Brain pericyte (primary cell): ENCODE measurements around the gene ALS2CL.

ENCODE experiments used
- DNase-seq: peaks from one replicate; pipeline ENCODE4 v3.0.0-alpha.2; 2012; ENCODE audit warnings: low read depth, low spot score

The ALS2CL gene

DNA sequence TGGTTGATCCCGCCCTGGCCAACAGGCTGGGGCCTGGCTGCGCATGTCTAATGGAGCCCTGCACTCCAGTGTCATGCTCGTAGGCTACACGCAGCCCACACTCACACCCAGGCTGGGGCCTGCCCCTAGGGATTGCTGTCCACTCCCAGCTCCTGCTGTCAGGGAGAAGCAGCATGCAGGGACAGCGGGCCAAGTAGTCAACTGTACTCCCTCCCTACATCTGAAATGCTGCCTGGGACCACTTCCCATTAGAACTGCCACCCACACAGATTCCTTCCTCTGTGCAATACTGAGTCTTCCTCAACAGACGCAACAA is 16.1 kb downstream of the ALS2CL start:
- DNase-seq, result no peak

DNA sequence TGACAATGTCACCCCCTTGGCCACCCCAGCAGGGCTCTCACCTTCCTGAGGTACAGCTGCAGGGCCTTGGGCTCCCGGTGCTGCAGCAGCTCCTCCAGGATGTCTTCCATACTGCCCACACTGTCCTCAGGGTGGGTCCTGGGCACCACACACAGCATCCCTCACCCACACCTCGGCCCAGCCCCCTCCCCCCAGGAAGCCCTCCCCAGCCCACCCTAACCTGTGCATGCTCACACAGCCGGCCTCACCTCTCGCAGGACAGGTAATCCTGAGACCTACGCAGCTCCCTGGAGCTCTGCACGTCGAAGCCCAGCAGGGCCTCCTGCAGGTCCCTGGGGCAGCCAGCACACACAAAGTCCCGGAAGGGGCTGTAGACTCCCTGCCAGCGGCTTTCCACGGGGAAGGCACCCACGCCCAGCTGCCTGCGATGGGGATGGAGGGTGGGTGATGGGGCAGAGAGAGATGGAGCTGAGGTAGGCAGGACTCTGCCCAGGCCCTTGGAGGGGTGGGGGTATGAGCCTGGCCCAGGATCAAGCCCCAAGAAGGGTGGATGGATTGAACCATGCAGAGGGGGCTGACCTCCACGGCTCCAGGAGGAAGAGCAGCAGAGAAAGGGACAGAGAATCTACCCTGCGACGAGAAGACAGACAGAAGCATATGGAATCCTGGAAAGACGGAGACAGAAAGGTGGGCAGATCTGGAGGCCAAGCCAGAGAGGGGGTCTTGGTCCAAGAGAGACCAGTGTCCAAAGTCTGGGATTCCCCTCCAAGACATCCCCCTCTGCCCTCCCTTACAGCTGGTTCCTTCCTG is 16.7 kb downstream of the ALS2CL start:
- DNase-seq, result no peak

DNA sequence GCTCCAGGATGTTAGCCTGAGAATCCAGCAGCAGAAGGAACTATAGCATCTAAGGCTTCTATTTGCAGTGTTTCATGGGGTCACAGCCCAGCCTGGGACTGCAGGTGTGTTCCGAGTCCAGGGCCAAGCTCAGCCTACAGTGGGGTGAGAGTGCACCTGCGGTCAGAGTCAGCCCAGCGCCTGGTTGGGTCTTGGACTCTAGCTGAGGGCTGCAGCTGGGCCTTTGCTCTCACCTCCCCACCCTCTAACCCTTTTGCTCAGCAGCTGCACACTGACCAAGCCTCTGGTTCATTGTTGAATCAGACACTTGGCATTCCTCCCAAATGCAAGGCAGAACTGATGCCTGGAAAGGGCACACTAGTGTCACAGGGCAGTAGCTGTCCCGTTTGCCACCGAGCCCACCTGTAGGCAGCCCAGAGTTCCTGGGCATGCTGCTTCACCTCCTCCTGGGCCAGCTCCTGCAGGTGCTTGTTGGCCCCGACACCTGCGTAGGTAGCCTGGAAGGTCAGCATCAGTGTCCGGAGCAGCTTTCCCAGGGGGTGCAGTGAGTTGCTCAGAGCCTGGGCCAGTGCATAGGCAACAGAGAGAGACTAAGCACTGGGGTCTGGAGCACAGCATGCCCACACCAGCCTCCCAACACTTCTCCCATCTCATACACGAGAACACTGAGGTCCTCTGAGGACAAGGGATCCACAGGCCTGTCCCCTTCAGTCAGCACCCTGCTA is 17.5 kb downstream of the ALS2CL start:
- DNase-seq, result no peak

DNA sequence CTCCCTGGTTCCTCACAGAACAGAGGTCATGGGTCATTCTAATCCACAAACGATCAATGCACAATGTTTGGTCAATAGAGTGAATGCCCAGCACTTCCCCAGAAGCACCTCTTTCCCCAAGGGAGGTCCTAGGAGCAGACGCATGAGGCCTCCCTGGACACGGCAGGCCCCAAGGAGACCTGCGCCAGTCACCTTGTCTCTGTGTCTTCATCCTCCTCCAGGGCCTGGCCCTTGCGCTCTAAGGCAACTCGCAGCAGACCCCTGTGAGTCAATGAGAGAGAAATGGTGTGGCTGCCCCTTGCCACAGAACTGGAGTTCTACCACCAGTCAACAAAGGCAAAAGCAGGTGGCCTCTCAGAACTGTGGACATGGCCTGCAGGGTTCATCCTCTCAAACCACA is 18.1 kb downstream of the ALS2CL start:
- no peak for DNase-seq

DNA sequence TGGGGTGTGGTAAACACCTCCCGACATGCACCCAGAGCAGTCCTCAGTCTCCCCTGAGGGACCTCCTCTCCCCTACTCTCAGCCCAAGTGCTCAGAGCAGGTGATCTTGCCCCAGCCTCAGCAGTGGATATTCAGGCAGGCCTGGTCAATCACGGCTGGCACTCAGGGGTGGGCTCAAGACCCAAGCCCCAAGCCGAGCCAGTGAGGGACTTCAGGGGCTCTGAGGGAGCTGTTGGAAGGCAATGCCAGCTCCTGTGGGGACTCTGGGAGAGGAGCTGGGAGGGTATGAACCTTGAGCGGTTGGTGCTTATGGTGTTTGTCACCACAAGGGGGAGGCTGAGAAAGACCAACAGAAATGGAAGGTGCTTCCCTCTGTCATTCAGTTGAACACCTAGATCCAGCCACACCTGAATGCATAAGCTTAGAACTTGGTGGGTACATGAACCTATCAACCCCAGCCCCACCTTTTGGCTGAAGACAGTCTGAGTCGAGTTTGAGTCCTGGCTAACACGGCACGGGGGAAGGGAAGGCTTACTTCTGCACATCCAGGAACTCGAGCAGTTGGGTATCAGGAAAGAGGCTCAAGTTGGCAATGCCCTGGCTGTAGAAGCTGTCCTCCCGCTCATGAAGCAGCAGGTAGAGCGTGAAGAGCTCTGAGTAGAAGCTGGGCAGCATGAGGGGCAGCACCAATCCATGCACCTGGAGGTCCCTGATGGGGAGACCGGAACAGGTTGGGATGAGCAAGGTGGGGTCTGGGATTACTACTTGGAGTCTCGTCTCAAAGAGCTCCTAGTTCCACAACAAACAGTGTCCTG is 19.2 kb downstream of the ALS2CL start:
- no peak for DNase-seq

DNA sequence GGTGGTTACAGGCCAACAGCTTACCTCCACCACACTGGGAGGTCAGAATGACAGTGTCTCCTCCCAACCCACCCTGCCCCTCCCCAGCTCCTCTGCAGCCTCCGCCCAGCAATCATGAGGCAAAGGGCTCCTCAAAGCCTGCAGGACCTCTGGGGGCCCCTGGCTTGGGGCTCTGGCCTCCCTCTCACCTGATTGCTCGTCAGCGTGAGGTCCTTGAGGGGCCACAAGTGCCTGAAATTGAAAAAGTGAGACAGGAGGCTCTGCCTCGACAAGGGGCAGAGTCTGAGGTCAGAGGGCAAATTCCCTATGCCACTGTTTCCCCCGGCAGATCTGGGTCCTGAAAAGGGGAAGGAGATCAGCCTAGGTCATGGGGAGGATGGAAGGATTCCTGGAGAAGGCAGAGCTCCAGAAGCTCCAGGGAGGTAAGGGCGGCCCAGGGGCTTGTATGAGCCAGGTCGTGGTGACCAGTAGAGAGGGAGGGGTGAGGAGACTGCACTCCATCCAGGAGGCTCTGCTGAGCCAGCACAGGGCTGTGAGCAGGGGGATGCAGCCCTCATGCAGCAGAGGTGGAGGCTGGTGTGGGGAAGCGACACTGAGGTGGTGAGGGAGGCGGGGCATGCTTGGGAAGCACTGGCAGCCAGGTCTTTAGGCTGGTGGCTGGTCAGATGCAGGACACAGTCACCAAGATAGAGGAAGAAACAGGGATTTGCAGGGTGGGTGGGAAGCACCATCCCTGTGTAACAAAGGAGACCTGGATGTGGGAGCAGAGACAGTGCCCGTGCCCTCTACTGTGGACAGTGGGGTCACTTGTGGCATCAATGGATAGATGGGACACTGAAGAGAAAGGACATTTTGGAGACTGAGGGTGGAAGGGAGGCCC is 20.1 kb downstream of the ALS2CL start:
- DNase-seq, result no peak

DNA sequence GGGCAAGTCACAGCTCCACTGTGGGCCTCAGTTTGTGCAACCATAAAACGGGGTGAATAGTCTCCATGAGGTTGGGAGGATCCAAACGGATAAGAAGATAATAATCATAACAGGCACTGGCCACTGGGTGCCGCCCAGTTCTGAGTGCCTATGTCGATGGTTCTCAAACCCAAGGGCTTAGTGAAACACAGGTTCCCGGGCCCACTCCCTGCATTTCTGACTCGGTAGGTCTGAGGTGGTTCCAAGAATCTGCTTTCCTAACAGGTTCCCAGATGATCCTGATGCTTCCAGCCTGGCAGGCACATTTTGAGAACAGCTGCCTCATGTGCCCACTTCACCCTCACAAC is 21.2 kb downstream of the ALS2CL start:
- no peak for DNase-seq

DNA sequence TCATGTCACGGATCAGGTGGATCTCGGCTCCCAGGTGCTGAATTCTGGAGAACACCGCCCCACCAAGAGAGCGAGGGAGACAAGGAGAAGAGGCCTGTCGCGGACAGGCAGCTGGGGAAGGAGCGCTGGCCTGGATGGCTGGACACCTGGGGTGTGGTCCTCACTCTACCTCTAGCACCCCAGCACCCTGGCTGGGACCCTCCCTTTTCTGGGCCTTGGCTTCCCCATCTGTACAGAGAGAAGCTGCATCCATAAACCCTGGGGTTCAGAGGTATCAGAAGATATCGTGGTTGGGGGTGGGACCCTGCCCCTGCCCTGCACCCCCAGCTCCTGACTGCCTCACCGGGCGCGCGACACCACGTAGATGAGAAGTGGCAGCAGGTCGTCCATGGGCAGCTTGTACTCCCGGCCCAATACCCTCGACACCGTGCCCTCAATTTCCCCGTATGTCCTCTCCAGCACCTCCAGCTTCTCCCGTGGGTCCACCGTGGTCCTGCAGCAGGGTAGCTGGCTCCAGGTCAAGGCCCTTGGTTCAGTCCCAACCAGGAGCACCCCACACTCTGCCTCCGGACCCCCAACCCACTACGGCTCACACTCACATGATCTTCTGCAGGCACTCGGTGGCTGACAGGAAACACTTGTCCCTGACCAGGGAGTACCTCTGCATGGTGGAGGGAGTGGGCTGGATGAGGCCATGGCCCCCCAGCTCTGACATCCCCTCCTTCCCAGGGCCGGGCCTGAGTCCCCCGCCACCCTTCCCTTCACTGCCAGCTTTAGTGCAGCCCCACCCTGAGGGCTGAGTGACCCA is 21.7 kb downstream of the ALS2CL start:
- no peak for DNase-seq

DNA sequence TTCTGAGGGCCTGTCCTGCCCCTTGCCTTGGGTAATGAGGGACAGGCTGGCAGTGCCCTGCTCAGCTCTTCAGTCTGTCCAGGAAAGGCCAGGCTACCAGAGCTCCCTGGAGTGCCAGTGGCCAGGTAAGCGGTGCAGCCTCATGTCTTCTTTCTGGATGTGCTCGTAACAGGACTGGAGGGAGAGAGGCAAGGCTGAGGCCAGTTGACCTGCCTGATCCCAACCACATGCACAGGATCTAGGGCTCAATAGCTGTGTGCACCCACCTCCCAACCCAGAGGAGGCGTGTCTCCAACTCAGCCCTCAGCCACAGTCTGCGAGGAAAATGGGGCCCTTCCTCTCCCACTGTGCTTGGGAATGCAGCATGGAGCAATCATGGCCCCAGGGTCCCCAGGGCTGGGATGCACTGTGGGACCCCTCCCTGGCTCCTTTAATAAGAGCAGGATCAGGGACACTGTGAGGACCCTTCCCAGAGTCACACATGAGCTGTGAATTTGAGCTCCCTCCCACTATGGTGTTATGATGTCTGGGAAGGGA is 22.5 kb downstream of the ALS2CL start:
- DNase-seq, result no peak

DNA sequence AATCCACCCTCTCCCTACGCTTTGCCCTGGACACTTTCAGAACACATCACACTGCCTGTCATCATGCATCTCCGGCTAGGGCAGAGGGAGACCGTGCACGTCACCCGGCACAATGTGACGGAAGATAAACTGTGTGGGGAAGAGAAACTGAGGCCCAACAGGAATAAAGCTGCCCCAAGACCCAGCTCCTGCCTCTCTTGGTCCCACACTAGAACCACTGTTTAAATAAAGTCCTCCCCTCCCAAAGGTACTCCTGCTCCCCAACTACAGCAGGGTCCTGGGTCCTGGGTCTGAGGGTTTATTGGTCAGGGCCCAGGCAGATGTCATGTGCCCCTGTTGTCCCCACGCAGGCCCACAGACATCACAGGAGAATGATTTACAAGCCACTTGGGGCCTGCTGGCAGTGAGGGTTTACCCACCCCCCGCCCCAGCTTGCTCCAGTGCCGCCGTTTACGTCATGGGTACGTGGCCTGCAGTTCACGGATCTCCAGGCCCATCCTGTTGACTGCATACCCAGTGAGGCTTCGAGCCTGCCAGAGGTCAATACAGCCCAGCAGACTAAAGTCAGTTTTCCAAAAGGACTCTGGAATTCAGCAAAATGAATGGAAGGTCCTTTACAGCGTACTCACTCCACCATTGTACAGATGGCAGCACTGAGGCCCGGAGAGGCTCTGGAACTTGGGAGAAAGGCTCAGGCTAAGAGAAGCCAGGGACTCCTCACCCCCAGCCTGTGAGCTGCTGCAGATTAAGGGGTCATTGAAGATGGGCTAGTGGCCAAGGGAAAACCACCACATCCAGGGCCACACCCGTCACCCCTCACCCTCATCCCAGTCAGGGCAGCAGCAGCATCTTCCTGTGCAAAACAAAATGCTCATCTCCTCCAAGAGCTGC is 23.2 kb downstream of the ALS2CL start:
- no peak for DNase-seq

DNA sequence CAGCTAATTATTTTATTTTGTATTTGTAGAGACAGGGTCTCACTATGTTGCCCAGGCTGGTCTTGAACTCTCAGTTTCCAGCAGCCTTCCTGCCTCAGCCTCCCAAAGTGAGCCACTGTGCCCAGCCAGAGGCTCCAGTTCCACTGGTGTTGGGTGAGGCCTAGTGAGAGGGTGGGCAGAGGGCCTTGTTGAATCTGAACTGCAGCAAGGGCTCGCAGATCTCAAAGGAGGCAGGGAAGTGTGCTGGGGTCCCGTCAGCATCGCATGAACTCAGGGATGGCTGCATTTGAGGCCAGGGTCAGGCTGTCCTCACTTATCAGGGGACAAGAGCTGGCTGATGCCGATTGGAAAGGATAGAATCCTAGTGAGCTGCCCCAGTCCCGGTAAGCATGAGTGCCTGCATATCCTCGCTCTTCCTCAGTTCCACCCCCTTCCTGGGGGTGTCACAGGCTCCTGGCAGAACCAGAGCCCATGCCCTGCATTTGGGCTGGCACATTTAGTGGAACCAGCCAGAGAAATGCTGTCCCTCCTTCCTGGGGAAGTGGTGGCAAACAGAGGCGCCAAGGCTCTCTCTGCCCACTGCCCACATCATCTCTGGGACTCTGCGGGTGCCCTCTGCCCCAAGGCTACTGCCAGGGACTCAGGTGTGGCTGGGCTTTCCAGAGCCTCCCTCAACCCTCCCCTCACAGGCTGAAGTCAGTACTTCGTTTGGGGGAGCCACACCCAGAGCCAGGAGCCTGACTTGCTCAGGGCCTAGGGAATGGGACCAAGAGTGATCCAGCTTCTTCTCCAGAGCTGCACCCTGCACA is 24.1 kb downstream of the ALS2CL start:
- DNase-seq, result no peak

DNA sequence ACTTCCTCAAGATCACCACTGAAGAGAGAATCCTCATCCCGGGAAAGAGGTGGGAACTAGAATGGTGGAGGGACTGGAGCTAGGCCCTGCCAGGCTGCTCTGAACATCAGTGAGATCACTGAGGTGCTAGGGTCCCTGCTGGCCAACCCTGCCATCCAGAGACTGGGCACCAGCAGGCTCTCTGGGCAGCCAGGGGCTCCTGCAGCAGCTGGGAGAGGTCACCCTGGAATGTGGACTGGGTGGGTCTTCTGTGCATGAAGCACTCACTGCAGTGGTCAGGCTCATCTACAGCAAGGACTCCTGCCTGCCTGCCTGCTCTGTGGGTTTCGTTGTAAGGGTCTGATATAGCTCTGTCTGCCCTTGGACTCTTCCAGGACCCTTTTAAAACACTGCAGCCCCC is 24.9 kb downstream of the ALS2CL start:
- no peak for DNase-seq

DNA sequence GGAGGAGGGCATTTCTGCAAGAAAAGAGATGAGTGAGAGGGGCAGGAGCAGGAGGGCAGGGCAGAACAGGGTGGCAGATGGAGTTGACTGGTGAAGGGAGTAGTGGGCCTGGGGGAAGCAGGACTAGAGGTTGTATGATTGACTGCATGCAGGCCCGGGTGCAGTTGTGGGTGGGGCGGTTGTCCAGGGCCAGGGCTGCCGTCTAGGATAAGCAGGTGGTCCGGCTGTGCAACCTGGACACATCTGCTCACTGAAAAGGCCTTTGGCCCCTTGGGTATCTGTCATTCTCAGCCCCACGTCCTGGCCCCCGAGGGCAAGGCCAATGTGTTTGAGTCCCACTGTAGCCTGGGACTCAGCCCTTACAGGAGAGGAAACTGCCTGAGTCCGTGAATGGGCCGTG is 25.4 kb downstream of the ALS2CL start:
- DNase-seq, result no peak

DNA sequence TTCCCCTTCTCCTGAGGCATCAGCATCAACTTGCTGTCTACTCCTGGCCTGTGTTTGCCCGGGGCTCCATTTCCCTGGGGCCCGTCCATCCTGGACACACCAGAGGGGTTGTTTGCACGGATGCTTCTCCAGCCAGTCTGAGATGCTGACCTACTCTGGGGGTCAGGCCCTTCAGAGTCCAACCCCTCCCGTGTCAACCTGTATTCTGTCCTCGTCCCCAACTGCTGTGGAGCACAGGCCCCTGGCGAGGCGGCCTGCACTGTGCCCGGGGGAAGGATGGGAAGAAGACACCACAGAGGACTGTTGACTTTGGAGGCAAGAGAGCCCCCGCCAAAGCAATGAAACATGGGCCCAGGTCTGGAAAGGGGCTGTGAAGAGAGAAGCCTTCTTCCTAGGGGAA is 25.8 kb downstream of the ALS2CL start:
- DNase-seq, result no peak

DNA sequence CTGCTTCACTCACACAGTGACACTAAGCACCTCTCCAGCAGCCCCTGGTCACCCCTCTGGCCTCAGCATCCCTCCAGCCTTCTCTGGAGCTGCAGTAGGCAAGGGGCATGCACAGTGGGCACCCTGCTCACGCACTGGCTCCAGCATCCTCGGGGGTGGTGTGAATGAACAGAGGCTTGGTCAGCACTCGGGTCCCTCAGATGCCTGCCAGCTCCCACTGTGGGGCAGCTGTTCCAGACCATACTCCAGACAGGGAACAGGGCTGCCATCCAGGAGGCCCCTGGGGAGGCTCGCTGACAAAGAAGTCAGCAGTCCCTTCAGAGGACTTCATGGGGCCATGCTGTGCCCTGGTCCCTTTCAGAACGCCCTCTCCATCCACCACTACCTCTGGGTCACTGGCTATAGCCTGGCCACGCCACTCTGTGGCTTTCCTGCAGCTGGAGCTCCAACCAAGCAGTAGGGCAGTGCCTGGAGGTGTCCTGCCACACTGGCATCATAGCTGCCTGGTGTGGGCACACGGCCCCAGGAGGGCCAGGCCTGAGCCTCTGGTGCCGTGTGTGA is 26.3 kb downstream of the ALS2CL start:
- DNase-seq, result no peak

DNA sequence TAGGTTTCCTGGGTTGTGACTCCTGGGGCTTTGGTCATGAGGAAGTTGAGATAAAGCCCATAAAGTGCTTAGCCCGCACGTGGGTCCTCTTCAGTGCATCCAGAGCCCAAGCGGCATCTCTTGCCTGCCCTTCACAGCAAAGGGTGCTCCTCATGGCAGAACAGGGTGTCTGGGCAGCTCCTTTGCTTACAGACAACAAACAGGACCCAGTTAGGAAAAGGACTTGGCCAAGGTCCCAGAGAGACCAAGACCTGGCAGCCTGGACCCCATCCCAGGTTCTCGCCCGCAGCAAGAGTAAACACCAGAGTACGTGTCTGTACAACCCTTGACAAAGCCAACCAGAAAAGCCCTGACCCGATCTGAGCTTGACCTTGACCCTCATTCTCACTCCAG is 27.0 kb downstream of the ALS2CL start:
- DNase-seq, result no peak

DNA sequence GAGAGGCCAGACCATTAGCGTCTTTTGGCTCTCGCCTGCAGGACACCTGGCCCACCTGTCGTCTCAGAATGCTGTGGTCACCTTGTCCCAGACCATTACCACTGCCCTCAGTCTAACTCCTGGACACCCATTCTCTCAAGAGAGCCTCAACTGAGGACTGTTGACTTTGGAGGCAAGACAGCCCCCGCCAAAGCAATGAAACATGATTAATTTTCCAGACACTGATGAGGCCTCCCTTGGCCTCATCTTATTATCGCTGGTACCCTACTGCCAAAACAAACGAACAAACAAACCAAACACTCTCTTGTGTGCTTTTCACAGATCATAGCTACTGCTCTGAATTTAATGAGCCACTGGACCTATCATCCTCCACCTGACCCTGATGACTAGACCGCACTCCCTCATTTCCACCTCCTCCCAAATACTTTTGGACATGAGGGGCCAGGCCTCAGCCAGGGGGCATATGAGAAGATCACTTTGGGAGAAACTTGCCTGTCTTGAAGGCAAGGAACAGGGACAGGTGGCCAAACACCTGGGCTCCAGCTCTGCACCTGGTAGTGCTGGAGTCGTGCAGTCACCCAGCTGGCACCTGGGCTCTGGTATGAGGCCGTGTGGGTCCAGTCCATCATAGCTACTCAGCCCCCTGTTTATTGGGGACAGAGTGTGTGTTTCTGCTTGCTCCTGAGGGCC is 27.6 kb downstream of the ALS2CL start:
- DNase-seq, result no peak
